GM12891 (cell line): ENCODE results near the gene DENND5A.
"Not testable (repeated sequence)": the region's sequence is repeated elsewhere in the genome, so short reads cannot be mapped to it uniquely, and the experiment has no call there.

Experiments
- DNase-seq: peaks from one replicate; pipeline ENCODE4 v3.0.0; 2011; ENCODE audit warnings: low spot score; ENCODE audit not compliant: insufficient read length
- FAIRE-seq: peaks from 2 replicates; lab custom pipeline; 2011; peaks lifted over from hg19 to GRCh38; lab: Jason Lieb, UNC
- PAX5 ChIP-seq: IDR thresholded peaks from 2 replicates; pipeline ENCODE4 v1.6.1; 2011; ENCODE audit warnings: low read length, moderate library complexity, mild to moderate bottlenecking; ENCODE audit not compliant: insufficient read depth, severe bottlenecking
- POLR2A ChIP-seq: IDR thresholded peaks from 2 replicates; pipeline ENCODE4 v1.6.1; 2011; ENCODE audit warnings: low read depth, low read length, control low read depth
- POLR2AphosphoS5 ChIP-seq: IDR thresholded peaks from 2 replicates; pipeline ENCODE4 v1.6.1; 2011; ENCODE audit warnings: low read depth, low read length, control low read depth
- POU2F2 ChIP-seq: IDR thresholded peaks from 2 replicates; pipeline ENCODE4 v1.6.1; 2011; ENCODE audit warnings: low read depth, mild to moderate bottlenecking, control low read depth, low read length, moderate library complexity
- SPI1 ChIP-seq: IDR thresholded peaks from 2 replicates; pipeline ENCODE4 v1.6.1; 2011; ENCODE audit warnings: low read depth, low read length, control low read depth
- TAF1 ChIP-seq: IDR thresholded peaks from 2 replicates; pipeline ENCODE4 v1.6.1; 2011; ENCODE audit warnings: low read depth, low read length, control low read depth

Gene DENND5A

DNA sequence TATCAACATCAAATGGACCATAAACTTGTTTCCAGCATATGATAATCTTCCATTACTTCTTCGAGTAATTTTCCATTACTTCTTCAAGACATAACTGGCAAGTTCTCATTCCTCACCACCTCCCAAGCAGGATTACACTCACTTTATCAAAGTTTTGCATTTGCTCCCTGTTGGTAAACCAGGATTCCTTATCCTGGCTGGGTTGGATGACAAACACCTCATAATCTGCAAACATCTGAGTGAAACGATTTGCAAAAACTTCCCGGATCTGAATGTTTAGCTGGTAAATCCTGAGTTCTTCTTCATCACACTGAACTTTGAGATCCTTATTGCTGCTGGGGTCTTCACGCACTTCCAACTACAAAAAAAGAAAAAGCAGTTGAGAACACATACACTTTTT is 86.4 kb downstream of the DENND5A start:
- FAIRE-seq, result no peak
- no peak for DNase-seq
- TF ChIP-seq TAF1, result no peak
- TF ChIP-seq PAX5, result no peak
- no peak for TF ChIP-seq POLR2A
- no peak for TF ChIP-seq POU2F2

DNA sequence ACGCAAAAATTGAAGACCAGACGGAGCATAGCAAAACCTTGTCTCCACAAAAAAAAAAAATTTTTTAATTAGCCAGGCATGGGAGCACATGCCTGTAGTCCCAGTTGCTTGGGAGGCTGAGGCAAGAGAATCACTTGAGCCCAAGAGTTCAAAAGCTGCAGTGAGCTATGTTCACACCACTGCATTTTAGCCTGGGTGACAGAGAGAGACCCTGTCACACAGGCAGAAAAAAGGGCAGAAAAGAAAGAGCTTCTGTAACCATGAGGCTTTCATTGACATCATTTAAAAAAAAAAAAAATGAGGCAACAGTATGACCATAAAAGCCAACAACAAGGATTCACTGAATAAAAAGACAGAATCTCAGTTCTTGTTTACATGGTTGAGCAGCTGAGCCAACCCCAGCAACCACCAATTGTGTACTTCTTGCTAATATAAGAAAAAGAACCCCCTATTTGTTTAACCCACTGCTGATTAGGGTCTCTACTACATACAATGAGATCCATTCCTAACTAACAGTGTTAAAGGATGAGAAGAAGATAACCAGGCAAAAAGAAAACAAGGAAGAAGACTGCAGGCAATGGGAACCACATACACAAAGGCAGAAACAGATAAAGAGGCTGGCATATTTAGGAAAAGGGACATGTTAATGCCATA is 87.6 kb downstream of the DENND5A start:
- TF ChIP-seq POLR2A (no peak), POLR2AphosphoS5 (no peak), SPI1 (no peak), TAF1 (no peak), PAX5 (no peak), POU2F2 (no peak)
- no peak for FAIRE-seq
- DNase-seq, result no peak

DNA sequence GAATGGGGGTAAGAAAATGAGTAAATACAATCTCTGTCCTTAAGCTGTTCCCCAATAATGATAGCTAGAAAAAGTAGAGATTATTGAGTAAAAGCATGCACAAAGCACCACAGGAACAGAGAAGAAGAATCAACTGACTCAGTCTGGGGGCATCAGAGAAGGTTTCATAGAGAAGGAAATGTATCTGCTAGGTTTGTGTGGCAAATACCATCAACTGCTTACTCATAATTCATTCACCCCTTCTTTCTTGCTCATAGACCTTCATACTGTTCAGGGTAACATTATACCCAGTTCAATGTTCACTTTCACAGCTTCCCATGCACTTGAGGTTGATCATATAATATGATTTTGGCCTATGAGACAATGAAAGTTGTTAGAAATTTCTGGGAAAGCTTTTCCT is 88.6 kb downstream of the DENND5A start:
- DNase-seq (no peak), FAIRE-seq (no peak)
- no peak for TF ChIP-seq POLR2AphosphoS5
- TF ChIP-seq TAF1, result no peak
- TF ChIP-seq SPI1, result no peak
- no peak for TF ChIP-seq POLR2A
- TF ChIP-seq POU2F2, result no peak
- TF ChIP-seq PAX5, result no peak

DNA sequence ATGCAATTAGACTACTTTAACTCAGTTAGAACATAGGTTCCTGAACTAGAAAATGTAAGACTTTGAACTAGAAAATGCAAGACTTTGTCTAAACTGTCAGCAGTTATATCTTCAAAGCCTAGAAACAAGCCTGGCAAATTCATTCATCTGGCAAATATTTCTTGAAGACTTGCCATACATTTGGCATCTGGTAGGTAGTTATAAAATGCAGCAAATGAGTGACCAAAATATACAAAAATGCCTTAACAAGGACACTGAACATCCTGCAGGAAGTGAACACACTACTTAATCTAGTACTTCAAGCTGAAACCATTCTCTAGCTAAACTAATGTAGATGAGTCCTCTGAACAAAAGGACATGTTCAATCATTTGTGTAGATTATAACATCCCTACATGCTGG is 89.0 kb downstream of the DENND5A start:
- FAIRE-seq (peak; percentile 20), DNase-seq (no peak)
- TF ChIP-seq POLR2A (no peak), PAX5 (no peak), TAF1 (no peak), SPI1 (no peak), POU2F2 (no peak), POLR2AphosphoS5 (no peak)

DNA sequence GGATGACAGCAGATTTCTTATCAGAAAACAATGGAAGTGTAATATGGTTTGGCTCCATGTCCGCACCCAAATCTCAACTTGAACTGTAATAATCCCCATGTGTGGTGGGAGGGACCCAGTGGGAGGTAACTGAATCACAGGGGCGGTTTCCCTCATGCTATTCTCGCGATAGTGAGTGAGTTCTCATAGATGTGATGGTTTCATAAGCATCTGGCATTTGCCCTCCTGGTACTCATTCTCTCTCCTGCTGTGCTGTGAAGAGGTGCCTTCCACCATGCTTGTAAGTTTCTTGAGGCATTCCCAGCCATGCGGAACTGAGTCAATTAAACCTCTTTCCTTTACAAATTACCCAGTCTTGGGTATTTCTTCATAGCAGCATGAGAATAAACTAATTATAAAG is 92.8 kb downstream of the DENND5A start:
- no peak for FAIRE-seq
- DNase-seq, result no peak
- no peak for TF ChIP-seq POLR2AphosphoS5
- no peak for TF ChIP-seq POLR2A
- no peak for TF ChIP-seq TAF1
- no peak for TF ChIP-seq POU2F2
- no peak for TF ChIP-seq PAX5
- no peak for TF ChIP-seq SPI1

DNA sequence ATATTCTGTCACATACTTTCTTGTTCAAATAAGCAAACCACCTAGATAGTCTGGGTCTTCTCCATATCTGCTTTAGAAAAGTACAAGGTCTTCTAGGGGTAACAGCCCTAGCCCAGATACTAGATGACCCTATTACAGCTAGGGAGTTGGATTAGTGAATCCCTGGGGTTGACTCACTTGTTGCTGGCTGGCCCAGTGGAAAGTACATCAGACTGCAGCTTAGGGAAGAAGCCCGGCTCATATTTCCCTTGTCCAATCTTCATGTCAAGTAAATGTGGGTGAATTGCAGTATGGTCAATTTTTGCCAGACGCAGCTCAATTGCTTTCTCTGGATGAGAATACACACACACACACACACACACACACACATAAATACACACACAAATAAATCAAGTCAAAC is 94.7 kb downstream of the DENND5A start:
- DNase-seq, result no peak
- FAIRE-seq, result peak; percentile 52
- TF ChIP-seq POLR2A (no peak), TAF1 (no peak), POLR2AphosphoS5 (no peak), PAX5 (no peak), POU2F2 (no peak), SPI1 (no peak)

DNA sequence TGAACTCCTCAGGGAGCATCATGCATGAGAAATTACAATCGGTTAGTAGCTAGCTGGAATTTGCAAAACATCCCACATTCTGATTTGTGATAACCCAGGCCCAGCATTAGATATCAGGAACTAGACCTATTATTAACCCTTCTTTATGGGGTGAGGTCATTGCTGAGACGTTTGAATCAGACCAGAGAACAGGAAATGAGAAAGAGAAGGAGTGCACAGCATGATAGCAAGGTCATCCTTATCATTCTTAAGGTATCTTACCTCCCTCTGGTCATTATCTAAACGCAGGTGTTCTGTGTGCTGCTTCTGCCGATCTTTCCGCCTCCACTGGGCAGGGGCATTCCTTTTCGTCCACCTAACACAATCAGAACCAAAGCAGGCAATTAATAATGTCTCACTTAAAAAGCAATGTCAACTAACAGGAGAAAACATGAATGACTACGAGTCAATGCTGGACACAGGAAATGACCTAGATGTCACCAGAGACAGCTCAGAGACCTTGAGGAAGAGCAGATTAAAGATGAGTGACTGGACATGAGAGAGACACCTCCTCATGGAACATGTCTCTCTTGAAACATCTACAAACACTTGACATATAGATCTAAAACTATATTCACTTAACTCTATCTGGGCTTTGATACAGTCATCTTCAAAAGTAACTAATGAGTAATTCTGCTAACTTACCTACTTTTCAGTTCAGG is 95.4 kb downstream of the DENND5A start:
- FAIRE-seq, result peak; percentile 26

DNA sequence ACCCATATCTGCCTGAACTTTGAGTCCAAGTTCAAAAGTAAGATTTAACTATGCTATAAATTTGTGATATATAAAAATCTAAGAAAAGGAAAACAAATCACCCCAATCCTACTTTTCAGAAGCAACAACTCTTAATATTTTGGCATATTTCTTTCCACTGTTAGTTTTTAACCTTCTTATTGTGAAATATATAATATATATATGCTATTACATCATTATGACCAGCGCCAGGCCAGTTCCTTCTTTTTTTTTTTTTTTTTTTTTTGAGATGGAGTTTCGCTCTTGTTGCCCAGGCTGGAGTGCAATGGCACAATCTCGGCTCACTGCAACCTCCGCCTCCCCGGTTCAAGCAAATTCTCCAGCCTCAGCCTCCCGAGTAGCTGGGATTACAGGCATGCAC is 103.2 kb downstream of the DENND5A start:
- DNase-seq, FAIRE-seq: not testable (repeated sequence)

More for the DNA sequence above, 95.4 kb downstream of the DENND5A start:
- DNase-seq, result no peak
- TF ChIP-seq POU2F2 (no peak), SPI1 (peak; percentile 75)

DNA sequence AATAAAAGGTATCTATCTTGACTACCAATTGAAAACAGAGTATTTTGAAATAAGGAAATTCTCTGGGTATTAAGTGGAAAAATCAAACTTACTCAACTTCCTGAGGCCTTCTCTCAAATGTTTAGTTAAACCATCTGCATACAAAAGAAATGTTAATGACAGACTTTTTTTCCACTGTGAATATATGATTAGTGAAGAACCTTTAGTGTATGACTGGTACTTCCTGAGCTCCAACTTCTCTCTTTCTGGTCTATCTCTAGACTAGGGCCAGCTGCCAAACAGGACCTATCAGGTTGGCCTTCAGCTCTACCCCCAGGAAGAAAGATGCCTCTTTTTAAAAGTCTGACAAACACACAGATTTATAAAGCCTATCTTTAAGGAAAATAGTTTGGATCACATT is 105.0 kb downstream of the DENND5A start:
- DNase-seq, result no peak
- TF ChIP-seq POU2F2, result no peak
- no peak for TF ChIP-seq PAX5
- TF ChIP-seq POLR2A, result no peak
- no peak for TF ChIP-seq TAF1
- no peak for TF ChIP-seq SPI1
- no peak for TF ChIP-seq POLR2AphosphoS5
- FAIRE-seq, result no peak

DNA sequence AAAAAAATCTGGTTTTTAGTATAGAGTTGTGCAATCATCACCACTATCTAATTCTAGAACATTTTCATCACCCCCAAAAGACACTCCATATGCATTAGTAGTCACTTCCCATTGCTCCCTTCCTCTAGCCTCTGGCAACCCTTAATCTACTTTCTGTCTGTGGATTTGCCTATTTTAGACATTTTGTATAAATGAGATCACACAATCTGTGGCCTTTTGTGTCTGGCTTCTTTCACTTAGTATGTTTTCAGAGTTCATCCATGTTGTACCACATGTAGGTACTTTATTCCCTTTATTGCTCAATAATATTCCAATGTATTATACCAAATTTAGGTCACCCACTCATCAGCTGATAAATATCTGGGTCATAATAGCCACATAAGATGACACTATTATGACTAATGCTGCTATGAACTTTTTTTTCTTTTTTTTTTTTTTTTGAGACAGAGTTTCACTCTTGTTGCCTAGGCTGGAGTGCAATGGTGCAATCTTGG is 106.2 kb downstream of the DENND5A start:
- TF ChIP-seq POLR2AphosphoS5, result no peak
- TF ChIP-seq POU2F2, result no peak
- TF ChIP-seq TAF1, result no peak
- TF ChIP-seq POLR2A, result no peak
- TF ChIP-seq PAX5, result no peak
- TF ChIP-seq SPI1, result no peak
- FAIRE-seq, result no peak
- DNase-seq, result no peak

DNA sequence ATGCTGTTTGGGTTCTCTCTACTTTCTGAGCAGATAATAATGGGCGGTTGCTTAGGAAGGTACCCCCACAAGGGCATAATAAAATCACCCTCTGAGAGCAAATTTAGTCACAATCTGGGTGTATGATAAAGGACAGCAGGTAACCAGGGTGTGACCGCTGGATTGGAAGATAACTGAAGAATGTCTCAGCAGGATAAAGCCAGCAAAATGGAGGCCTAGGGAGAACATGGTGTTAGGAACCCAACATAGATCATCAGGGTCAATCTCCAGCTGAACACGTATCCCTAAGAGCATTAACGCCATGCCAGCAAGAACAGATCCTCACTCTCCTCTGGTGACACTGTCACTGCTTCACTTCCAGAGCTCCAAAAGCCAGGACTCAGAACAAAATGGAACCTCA is 109.2 kb downstream of the DENND5A start:
- TF ChIP-seq SPI1 (no peak), PAX5 (no peak), POLR2A (no peak), POLR2AphosphoS5 (no peak), POU2F2 (no peak), TAF1 (no peak)
- FAIRE-seq, result no peak
- no peak for DNase-seq
